ENCODE measurements around the gene ELFN2.

Gene ELFN2

DNA sequence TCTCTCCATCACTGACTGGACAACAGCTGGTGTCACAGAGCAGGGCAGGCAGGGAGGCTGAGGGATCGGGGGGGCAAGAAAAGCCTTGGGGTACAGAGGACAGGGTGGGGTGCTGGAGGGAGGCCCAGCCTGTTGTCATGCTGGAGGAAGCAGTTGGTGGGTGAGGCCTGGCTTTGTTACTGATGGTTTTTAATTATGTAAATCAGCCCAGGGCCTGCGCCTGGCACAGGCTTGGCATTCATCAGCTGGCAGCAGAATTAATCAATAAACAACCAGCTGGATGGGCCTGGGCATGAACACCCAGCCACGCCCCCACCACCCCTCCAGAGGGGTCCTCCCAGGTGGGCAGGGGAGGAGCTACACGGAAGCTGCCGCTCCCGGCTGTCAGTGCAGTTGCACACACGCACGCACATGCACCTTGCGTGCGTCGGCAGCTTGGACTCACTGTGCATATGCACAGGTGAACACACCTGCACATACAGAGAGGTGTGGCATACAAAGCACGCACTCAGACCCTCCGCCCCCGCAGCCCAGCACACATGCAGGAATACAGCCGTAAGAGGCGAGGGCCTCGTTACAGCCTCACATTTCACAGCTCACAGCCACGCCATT, 21.3 kb upstream of the ELFN2 start:
- ChIA-PET POLR2A (no interaction called here), CTCF (interaction anchor here (1.2 to 2.9 kb wide), 5 partner anchors 8 to 131 kb away, joined by 3 to 14 read pairs (median 7); no protein-coding TSS in a partner anchor)
- TF ChIP-seq, protein P1, sequence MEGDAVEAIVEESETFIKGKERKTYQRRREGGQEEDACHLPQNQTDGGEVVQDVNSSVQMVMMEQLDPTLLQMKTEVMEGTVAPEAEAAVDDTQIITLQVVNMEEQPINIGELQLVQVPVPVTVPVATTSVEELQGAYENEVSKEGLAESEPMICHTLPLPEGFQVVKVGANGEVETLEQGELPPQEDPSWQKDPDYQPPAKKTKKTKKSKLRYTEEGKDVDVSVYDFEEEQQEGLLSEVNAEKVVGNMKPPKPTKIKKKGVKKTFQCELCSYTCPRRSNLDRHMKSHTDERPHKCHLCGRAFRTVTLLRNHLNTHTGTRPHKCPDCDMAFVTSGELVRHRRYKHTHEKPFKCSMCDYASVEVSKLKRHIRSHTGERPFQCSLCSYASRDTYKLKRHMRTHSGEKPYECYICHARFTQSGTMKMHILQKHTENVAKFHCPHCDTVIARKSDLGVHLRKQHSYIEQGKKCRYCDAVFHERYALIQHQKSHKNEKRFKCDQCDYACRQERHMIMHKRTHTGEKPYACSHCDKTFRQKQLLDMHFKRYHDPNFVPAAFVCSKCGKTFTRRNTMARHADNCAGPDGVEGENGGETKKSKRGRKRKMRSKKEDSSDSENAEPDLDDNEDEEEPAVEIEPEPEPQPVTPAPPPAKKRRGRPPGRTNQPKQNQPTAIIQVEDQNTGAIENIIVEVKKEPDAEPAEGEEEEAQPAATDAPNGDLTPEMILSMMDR (IDR thresholded peaks at IDR 0.05; ENCODE audit: control extremely low read depth, extremely low read depth, low read depth, missing control alignments), result no peak
- DNase-seq (ENCODE audit: extremely low spot score), result no peak

DNA sequence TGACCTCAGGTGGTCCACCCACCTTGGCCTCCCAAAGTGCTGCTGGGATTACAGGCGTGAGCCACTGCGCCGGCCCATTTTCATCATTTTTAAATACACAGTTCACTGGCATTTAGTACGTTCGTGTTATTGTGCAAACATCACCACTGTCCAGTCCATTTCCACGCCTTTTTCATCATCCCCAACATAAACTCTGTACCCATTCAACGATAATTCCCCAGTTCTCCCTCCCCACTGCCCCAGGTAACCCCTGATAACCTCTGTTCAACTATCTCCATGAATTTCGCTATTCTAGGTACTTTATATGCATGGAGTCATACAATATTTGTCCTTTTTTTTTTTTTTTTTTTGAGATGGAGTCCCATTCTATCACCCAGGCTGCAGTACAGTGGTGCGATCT, 18.2 kb upstream of the ELFN2 start:
- ChIA-PET POLR2A (no interaction called here), CTCF (no interaction called here)
- no peak for DNase-seq (ENCODE audit: extremely low spot score)
- TF ChIP-seq, protein P1 (IDR thresholded peaks at IDR 0.05; ENCODE audit: control extremely low read depth, extremely low read depth, low read depth, missing control alignments), result no peak

DNA sequence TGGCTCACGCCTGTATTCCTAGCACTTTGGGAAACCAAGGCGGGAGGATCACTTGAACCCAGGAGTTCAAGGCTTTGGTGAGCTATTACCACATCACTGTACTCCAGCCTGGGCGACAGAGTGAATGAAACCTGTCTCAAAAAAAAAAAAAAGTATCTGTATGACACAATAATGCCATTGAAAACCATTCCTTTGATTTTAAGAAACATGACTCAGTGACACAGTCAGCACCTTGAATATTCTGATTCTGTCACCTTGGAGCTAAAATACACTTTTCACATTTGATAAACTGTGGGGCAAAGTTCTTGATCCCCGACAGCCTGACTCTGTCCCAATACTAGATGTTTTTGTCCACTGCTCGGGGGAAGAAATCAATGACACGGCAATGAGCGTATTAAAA, 16.7 kb upstream of the ELFN2 start:
- CTCF ChIA-PET, result interaction anchor here (1.0 kb wide), 1 partner anchor 39 kb away, joined by 3 read pairs; no protein-coding TSS in a partner anchor
- POLR2A ChIA-PET, result no interaction called here
- TF ChIP-seq, protein P1 (IDR thresholded peaks at IDR 0.05; ENCODE audit: control extremely low read depth, extremely low read depth, low read depth, missing control alignments), result no peak
- no peak for DNase-seq (ENCODE audit: extremely low spot score)

DNA sequence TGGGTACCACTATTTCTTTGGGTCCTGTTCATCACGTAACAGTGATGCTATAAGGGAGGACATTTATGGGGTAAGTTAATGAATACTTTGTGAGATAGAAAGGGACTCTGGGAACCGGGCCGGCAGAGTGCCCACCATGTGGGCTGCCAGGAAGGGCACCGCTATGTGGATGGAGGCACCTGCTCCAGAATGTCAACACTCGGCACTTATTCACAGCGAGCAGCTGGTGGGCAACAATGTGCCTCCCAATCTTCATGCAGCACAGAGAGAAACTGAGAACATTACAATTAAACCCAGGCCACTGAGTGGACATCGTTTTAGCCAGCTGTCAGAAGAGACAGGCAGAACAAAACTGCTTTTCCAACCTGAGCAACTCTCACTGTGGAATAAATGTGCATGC, 15.8 kb upstream of the ELFN2 start:
- TF ChIP-seq, protein P1 (IDR thresholded peaks at IDR 0.05; ENCODE audit: control extremely low read depth, extremely low read depth, low read depth, missing control alignments), result no peak
- ChIA-PET CTCF (no interaction called here), POLR2A (no interaction called here)
- no peak for DNase-seq (ENCODE audit: extremely low spot score)

DNA sequence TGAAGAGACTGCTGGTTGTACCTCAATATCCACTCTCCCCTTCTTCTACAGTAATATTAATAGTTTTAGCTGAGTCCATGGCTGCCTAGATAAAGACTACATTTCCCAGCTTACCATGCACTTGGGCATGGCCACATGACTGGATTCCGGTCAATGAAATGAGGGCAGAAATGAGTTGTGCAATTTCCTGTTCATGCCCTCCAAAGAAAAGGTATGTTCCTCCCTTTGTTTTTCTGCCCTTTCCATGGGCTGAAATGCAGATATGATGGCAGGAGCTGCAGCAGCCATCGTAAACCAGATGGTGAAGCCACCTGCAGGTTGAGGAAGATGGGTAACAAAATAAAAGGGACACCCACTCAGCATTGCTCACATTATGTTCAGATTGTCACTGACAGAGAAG, 15.3 kb upstream of the ELFN2 start:
- no peak for DNase-seq (ENCODE audit: extremely low spot score)
- TF ChIP-seq, protein P1 (IDR thresholded peaks at IDR 0.05; ENCODE audit: control extremely low read depth, extremely low read depth, low read depth, missing control alignments), result no peak
- ChIA-PET CTCF (interaction anchor here (1.0 kb wide), 1 partner anchor 126 kb away, joined by 4 read pairs; no protein-coding TSS in a partner anchor), POLR2A (interaction anchor here (0.6 kb wide), 1 partner anchor 863 kb away, joined by 6 read pairs; no protein-coding TSS in a partner anchor)

DNA sequence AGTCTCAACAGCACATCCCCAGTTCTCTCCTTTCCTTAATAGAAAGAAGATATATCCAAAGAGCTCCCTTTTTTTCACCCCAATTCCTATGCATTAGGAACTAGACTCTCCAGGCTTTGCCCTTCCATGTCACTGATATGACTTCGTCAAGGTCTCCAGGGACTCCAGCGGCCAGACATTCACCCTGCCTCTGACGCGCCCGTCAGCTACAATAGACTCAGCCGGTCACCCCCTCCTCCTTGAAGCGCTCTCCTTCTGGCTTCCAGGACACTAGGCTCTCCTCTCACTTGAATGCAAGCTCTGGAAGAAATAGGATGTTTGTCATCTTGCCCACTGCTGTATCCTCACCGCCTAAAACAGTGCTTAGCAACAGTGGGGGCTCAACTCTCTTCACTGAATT, 14.9 kb upstream of the ELFN2 start:
- DNase-seq (ENCODE audit: extremely low spot score), result no peak
- TF ChIP-seq, protein P1 (IDR thresholded peaks at IDR 0.05; ENCODE audit: control extremely low read depth, extremely low read depth, low read depth, missing control alignments), result no peak
- CTCF ChIA-PET, result interaction anchor here (1.0 to 4.9 kb wide), 2 partner anchors 13 to 126 kb away, joined by 4 to 27 read pairs; no protein-coding TSS in a partner anchor
- POLR2A ChIA-PET, result interaction anchor here (0.6 kb wide), 1 partner anchor 863 kb away, joined by 6 read pairs; no protein-coding TSS in a partner anchor
